IMR-90 (cell line): ENCODE results near the gene MSL3. TPM values are rescaled to one million over a fixed set of nuclear protein-coding genes. Genes with fewer than 3 reads are reported as not detected.

Experiments used
- ATAC-seq: fragments of 200-7000 bp; cut with Tn5 transposase; 2 replicates; pipeline ENCODE4 v1.9.1; 2020; ENCODE audit warnings: low read depth, mild to moderate bottlenecking, moderate library complexity
- BruUV-seq: library from RNA; stranded (reverse); fragments of 400-500 nt; replicated peaks from 2 replicates; lab custom pipeline; 2021; lab: Mats Ljungman, UMichigan
- CTCF ChIA-PET: fragments of 300-600 bp; formaldehyde crosslinking; extraction: SDS; loops from one replicate; lab custom pipeline; 2021; ENCODE audit warnings: antibody characterized with exemption; lab: Yijun Ruan, JAX
- POLR2A ChIA-PET: fragments of 300-600 bp; sonication (Branson Sonifier 250); formaldehyde crosslinking; loops from one replicate; lab custom pipeline; 2022; ENCODE audit warnings: antibody characterized with exemption; ENCODE audit not compliant: unreplicated experiment; lab: Charles Lee
- DNase-seq: peaks from one replicate; pipeline ENCODE4 v3.0.0; 2013
- H2AFZ ChIP-seq: replicated peaks from 2 replicates; pipeline ENCODE3; 2013; ENCODE audit warnings: low read length, mild to moderate bottlenecking; ENCODE audit not compliant: poor library complexity
- H2AK5ac ChIP-seq: 2 replicates; pipeline ENCODE4 v1.6.1; 2013; ENCODE audit warnings: low read depth, low read length, inconsistent platforms
- H2AK9ac ChIP-seq: replicated peaks from 2 replicates; pipeline ENCODE3; 2013; ENCODE audit warnings: mild to moderate bottlenecking, low read depth, low read length, moderate library complexity; ENCODE audit not compliant: poor library complexity
- H2BK120ac ChIP-seq: 2 replicates; pipeline ENCODE4 v1.6.1; 2013; ENCODE audit warnings: low read depth, low read length, inconsistent platforms
- H2BK15ac ChIP-seq: 3 replicates; pipeline ENCODE4 v1.6.1; 2013; ENCODE audit warnings: low read depth, low read length, inconsistent platforms
- H2BK20ac ChIP-seq: 2 replicates; pipeline ENCODE4 v1.6.1; 2013; ENCODE audit warnings: low read depth, mild to moderate bottlenecking, inconsistent platforms, low read length, moderate library complexity
- H2BK5ac ChIP-seq: 2 replicates; pipeline ENCODE4 v1.6.1; 2013; ENCODE audit warnings: mild to moderate bottlenecking, low read depth, low read length, inconsistent platforms; ENCODE audit not compliant: poor library complexity, severe bottlenecking
- H3K14ac ChIP-seq: replicated peaks from 2 replicates; pipeline ENCODE4 v1.6.1; 2013; ENCODE audit warnings: low read depth, low read length, inconsistent platforms
- H3K18ac ChIP-seq: 2 replicates; pipeline ENCODE4 v1.6.1; 2013; ENCODE audit warnings: low read depth, low read length, control low read depth
- H3K23ac ChIP-seq: 2 replicates; pipeline ENCODE4 v1.6.1; 2013; ENCODE audit warnings: low read depth, low read length, inconsistent platforms
- H3K27ac ChIP-seq: 2 replicates; pipeline ENCODE4 v1.5.1; 2013; ENCODE audit warnings: mild to moderate bottlenecking, control low read depth, low read length; ENCODE audit not compliant: insufficient read depth
- H3K27me3 ChIP-seq: 2 replicates; pipeline ENCODE4 v1.6.1; 2013; ENCODE audit warnings: low read length; ENCODE audit not compliant: control insufficient read depth, insufficient read depth
- H3K36me3 ChIP-seq: 2 replicates; pipeline ENCODE4 v1.6.1; 2013; ENCODE audit warnings: low read length, mixed read lengths; ENCODE audit not compliant: control insufficient read depth, insufficient read depth
- H3K4ac ChIP-seq: 2 replicates; pipeline ENCODE4 v1.6.1; 2013; ENCODE audit warnings: low read depth, low read length, inconsistent platforms
- H3K4me1 ChIP-seq: 2 replicates; pipeline ENCODE4 v1.6.1; 2013; ENCODE audit warnings: low read length, mixed read lengths; ENCODE audit not compliant: control insufficient read depth, insufficient read depth
- H3K4me2 ChIP-seq: 2 replicates; pipeline ENCODE4 v1.6.1; 2013; ENCODE audit warnings: low read depth, mild to moderate bottlenecking, control low read depth, low read length, moderate library complexity
- H3K4me3 ChIP-seq: 2 replicates; pipeline ENCODE4 v1.5.1; 2013; ENCODE audit warnings: low read depth, mild to moderate bottlenecking, control low read depth, low read length, moderate library complexity; ENCODE audit not compliant: insufficient read depth
- H3K56ac ChIP-seq: 2 replicates; pipeline ENCODE4 v1.6.1; 2013; ENCODE audit warnings: low read length, inconsistent platforms; ENCODE audit not compliant: insufficient read depth; ENCODE audit errors: extremely low read depth
- H3K79me1 ChIP-seq, 2 experiments: 2 replicates each; pipeline ENCODE4 v1.6.1; 2013; ENCODE audit warnings: low read length in 2 of 2, inconsistent platforms in 1 of 2, low read depth in 1 of 2
- H3K9ac ChIP-seq: 2 replicates; pipeline ENCODE4 v1.6.1; 2013; ENCODE audit warnings: low read depth, low read length, control low read depth
- H3K9me1 ChIP-seq: 2 replicates; pipeline ENCODE4 v1.6.1; 2013; ENCODE audit warnings: low read length, inconsistent platforms; ENCODE audit not compliant: insufficient read depth
- H3K9me3 ChIP-seq: 2 replicates; pipeline ENCODE4 v1.6.1; 2013; ENCODE audit warnings: low read length; ENCODE audit not compliant: control insufficient read depth, insufficient read depth
- H4K20me1 ChIP-seq: 2 replicates; pipeline ENCODE4 v1.6.1; 2013; ENCODE audit warnings: low read length, inconsistent platforms; ENCODE audit not compliant: insufficient read depth
- H4K5ac ChIP-seq: 2 replicates; pipeline ENCODE4 v1.6.1; 2013; ENCODE audit warnings: mild to moderate bottlenecking, low read depth, low read length, control low read depth
- H4K8ac ChIP-seq, 2 experiments: 2 replicates each; pipeline ENCODE4 v1.6.1; 2013; ENCODE audit warnings: low read depth in 2 of 2, low read length in 2 of 2, control low read depth in 1 of 2, inconsistent platforms in 1 of 2
- H4K91ac ChIP-seq: 2 replicates; pipeline ENCODE4 v1.6.1; 2013; ENCODE audit warnings: low read depth, low read length, inconsistent platforms; ENCODE audit not compliant: insufficient read depth
- CEBPB ChIP-seq: IDR thresholded peaks from 2 replicates; pipeline ENCODE4 v1.6.1; 2012; ENCODE audit warnings: low read depth, low read length, improper control_type of control experiment
- FOS ChIP-seq: fragments of 150-350 bp; IDR thresholded peaks from 2 replicates; pipeline ENCODE4 v1.6.1; 2016; ENCODE audit warnings: low read depth, low read length
- USF2 ChIP-seq: fragments of 150-350 bp; IDR thresholded peaks from 2 replicates; pipeline ENCODE4 v1.6.1; 2017; ENCODE audit warnings: mild to moderate bottlenecking, antibody characterized with exemption, low read length, low read depth
- WGBS, 2 experiments: methylation state at CpG; one replicate each; pipeline versions ENCODE4 v1.1.5 to v1.1.7; 2013; ENCODE audit warnings: missing lambda C conversion rate in 2 of 2; ENCODE audit not compliant: insufficient read length in 1 of 2; ENCODE audit errors: extremely low coverage in 2 of 2; 5-methylcytosine and 5-hydroxymethylcytosine counted together
- dilution Hi-C: fragments of 300-500 bp; cut with HindIII; formaldehyde crosslinking; loops from one replicate; pipeline ENCODE4 v1.14.3; 2018; ENCODE audit warnings: low sequenced_read_pairs; ENCODE audit not compliant: unreplicated experiment
- in situ Hi-C: fragments of 300-500 bp; cut with MboI; formaldehyde crosslinking; loops from 3 replicates; pipeline ENCODE4 v1.14.3; 2019; ENCODE audit warnings: low sequenced_read_pairs, inconsistent platforms, mixed read lengths
- intact Hi-C: fragments of 100-400 bp; cut with micrococcal nuclease; formaldehyde crosslinking; loops from 2 replicates; pipeline ENCODE4 v1.10.0; 2022
- polyA plus RNA-seq, 3 experiments: library from polyadenylated mRNA; depleted of rRNA; stranded (reverse); fragments of >200 nt; gene quantifications; 2 replicates each; pipeline ENCODE4 v1.2.3, GENCODE V29; 2012; ENCODE audit warnings: low replicate concordance in 1 of 3
- total RNA-seq: library from RNA; depleted of rRNA; stranded (reverse); fragments of >200 nt; gene quantifications from 2 replicates; pipeline ENCODE4 v1.2.3, GENCODE V29; 2012

The MSL3 gene
- total and polyA plus RNA-seq, 2 of the 4 experiments (the other 2 are of a cell fraction) = 19.6 to 21.3 TPM

DNA sequence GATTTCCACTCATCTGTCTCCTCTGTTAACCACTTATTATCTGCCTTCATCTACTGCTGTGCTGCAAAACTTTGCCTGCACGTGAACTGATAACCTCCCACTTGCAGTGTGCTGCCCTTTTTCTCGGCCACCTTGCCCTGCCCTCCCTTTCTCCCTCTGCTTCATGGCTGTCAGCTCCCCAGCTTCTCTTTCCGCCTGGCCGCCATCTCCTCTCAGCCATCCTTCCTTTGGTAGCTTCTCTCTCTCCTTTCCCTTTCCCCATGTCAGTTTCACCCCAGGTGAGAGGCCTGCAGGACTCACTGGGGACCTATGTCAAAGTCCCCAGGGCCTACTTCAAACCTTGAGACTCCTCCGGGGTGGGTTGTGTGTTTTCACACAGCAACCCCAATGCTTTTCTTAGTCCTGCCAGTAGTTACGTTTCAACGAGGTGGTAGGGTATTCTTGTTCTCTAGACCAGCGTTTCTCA lies 6.6 kb downstream of the MSL3 start:
- BruUV-seq = no TSS peak
- Histone ChIP-seq H3K4ac (no peak overlapping the region), H3K36me3 (peaks cover 27% of the 10 kb centered on the region), H2AFZ (no peak overlapping the region), H3K4me3 (no peak overlapping the region), H3K79me1 (peaks cover 0 to 4% of the 10 kb centered on the region in 2 experiments; a peak in 1 of 4 replicates), H2BK5ac (no peak overlapping the region), H2AK9ac (no peak overlapping the region), H4K91ac (no peak overlapping the region), H3K9ac (no peak overlapping the region), H4K20me1 (no peaks in the 10 kb centered on the region), H4K8ac (no peak overlapping the region), H2BK120ac (no peak overlapping the region), H2AK5ac (no peak overlapping the region), H3K23ac (no peak overlapping the region), H3K9me1 (no peaks in the 10 kb centered on the region), H3K4me2 (no peak overlapping the region), H4K5ac (no peak overlapping the region), H3K27me3 (no peaks in the 10 kb centered on the region), H2BK15ac (no peak overlapping the region), H3K18ac (no peak overlapping the region), H3K27ac (no peak overlapping the region), H3K9me3 (no peaks in the 10 kb centered on the region), H3K4me1 (no peaks in the 10 kb centered on the region), H3K14ac (no peak overlapping the region), H3K56ac (no peak overlapping the region), H2BK20ac (no peak overlapping the region)
- in situ Hi-C loops = loop anchor here (10.0 to 25.0 kb wide), 2 partner anchors 620 to 1577 kb away; no protein-coding TSS in a partner anchor
- dilution Hi-C loops = no loop called here
- ChIA-PET POLR2A (no interaction called here), CTCF (no interaction called here)
- 40% methylated on average over 1 of the region's 8 CpGs; no CpG with 5 or more reads in 1 of the 2 experiments for WGBS, 2 experiments
- no peak for DNase-seq
- intact Hi-C loops = no loop called here
- ATAC-seq = no peak
- TF ChIP-seq CEBPB (no peak), USF2 (no peak), FOS (no peak)
